MG63 (cell line): ENCODE results near the gene CCDC9. TPM values are rescaled to one million over a fixed set of nuclear protein-coding genes. Genes with fewer than 3 reads are reported as not detected.

Experiments used
- DNase-seq: peaks from one replicate; pipeline ENCODE4 v3.0.0-alpha.2; 2020
- H3K27me3 ChIP-seq: fragments of 250-450 bp; sonication (Bioruptor Pico); 2 replicates; pipeline ENCODE4 v1.5.1; 2020; ENCODE audit warnings: mild to moderate bottlenecking, moderate library complexity
- H3K36me3 ChIP-seq: fragments of 250-450 bp; sonication (Bioruptor Pico); 2 replicates; pipeline ENCODE4 v1.5.1; 2020; ENCODE audit warnings: mild to moderate bottlenecking, moderate library complexity
- H3K4me3 ChIP-seq: fragments of 250-450 bp; sonication (Bioruptor Pico); 2 replicates; pipeline ENCODE4 v1.5.1; 2020; ENCODE audit warnings: mild to moderate bottlenecking, moderate library complexity
- H3K9me3 ChIP-seq: fragments of 250-450 bp; sonication (Bioruptor Pico); 2 replicates; pipeline ENCODE4 v1.5.1; 2020; ENCODE audit warnings: mild to moderate bottlenecking, moderate library complexity
- total RNA-seq: library from RNA; depleted of rRNA; stranded (reverse); fragments of >200 nt; shearing (Covaris generic); gene quantifications from 2 replicates; pipeline ENCODE4 v1.2.3, GENCODE V29; 2014; ENCODE audit warnings: low replicate concordance

Gene CCDC9
- total RNA-seq, 1 experiment from 2014 or later: 22.9 TPM

- Histone ChIP-seq H3K27me3 (no peaks in the 10 kb centered on the region), H3K36me3 (peaks cover 11% of the 10 kb centered on the region), H3K9me3 (no peaks in the 10 kb centered on the region), H3K4me3 (peak overlapping the region; percentile 93)
- DNase-seq: peak; percentile 72
Observed at GRCh38 chr19:47230054-47230920, 26.0 kb upstream of the CCDC9 start.

- Histone ChIP-seq H3K4me3 (peak within 1 kb of the TSS; percentile 93), H3K9me3 (no peaks in the 10 kb centered on the region), H3K27me3 (no peaks in the 10 kb centered on the region), H3K36me3 (peaks cover 6% of the 10 kb centered on the region)
- DNase-seq: no peak
Observed at GRCh38 chr19:47230921-47231214, 25.5 kb upstream of the CCDC9 start, which contains the start of gene BBC3. Gene BBC3, minus strand, starts transcription at chr19:47231199. Its CDS starts 2,768 bp downstream, at chr19:47228431.

- H3K27me3 ChIP-seq: no peaks in the 10 kb centered on the region
- DNase-seq: peak; percentile 92
Observed at GRCh38 chr19:47231215-47232054, 24.9 kb upstream of the CCDC9 start.

GRCh38 chr19:47232422-47233211, 23.7 kb upstream of the CCDC9 start:
- Histone ChIP-seq H3K9me3 (0 out of 2 replicates have a peak, but pooled peaks cover 2% of the 10 kb centered on the region), H3K27me3 (no peaks in the 10 kb centered on the region), H3K36me3 (no peaks in the 10 kb centered on the region), H3K4me3 (peak overlapping the region; percentile 93)
- peak; percentile 74 for DNase-seq

More at GRCh38 chr19:47231215-47232054, 24.9 kb upstream of the CCDC9 start:
- Histone ChIP-seq H3K36me3 (peaks cover 5% of the 10 kb centered on the region), H3K9me3 (0 out of 2 replicates have a peak, but pooled peaks cover 2% of the 10 kb centered on the region), H3K4me3 (peak overlapping the region; percentile 93)

GRCh38 chr19:47236072-47236675, 20.2 kb upstream of the CCDC9 start:
- no peak for DNase-seq
- no peak overlapping the region for H3K4me3 ChIP-seq
- H3K27me3 ChIP-seq: no peaks in the 10 kb centered on the region

GRCh38 chr19:47239152-47239551, 17.2 kb upstream of the CCDC9 start:
- H3K4me3 ChIP-seq: no peak overlapping the region
- no peaks in the 10 kb centered on the region for H3K27me3 ChIP-seq
- 0 out of 2 replicates have a peak, but pooled peaks cover 2% of the 10 kb centered on the region for H3K9me3 ChIP-seq
- H3K36me3 ChIP-seq: peaks cover 2% of the 10 kb centered on the region; the same call in 1 of the 2 replicates
- DNase-seq: no peak

More at GRCh38 chr19:47236072-47236675, 20.2 kb upstream of the CCDC9 start:
- H3K9me3 ChIP-seq: 0 out of 2 replicates have a peak, but pooled peaks cover 2% of the 10 kb centered on the region
- no peaks in the 10 kb centered on the region for H3K36me3 ChIP-seq

GRCh38 chr19:47239610-47240296, 16.6 kb upstream of the CCDC9 start:
- no peak overlapping the region for H3K4me3 ChIP-seq
- 0 out of 2 replicates have a peak, but pooled peaks cover 2% of the 10 kb centered on the region for H3K9me3 ChIP-seq
- no peaks in the 10 kb centered on the region for H3K27me3 ChIP-seq
- H3K36me3 ChIP-seq: peaks cover 2% of the 10 kb centered on the region; the same call in 1 of the 2 replicates
- no peak for DNase-seq

GRCh38 chr19:47240556-47240955, 15.8 kb upstream of the CCDC9 start:
- Histone ChIP-seq H3K9me3 (0 out of 2 replicates have a peak, but pooled peaks cover 2% of the 10 kb centered on the region), H3K4me3 (no peak overlapping the region), H3K36me3 (peaks cover 2% of the 10 kb centered on the region; the same call in 1 of the 2 replicates), H3K27me3 (no peaks in the 10 kb centered on the region)
- no peak for DNase-seq

GRCh38 chr19:47240996-47241918, 15.1 kb upstream of the CCDC9 start:
- peak; percentile 70 for DNase-seq
- no peak overlapping the region for H3K4me3 ChIP-seq
- H3K9me3 ChIP-seq: no peaks in the 10 kb centered on the region
- peaks cover 2% of the 10 kb centered on the region; the same call in 1 of the 2 replicates for H3K36me3 ChIP-seq
- H3K27me3 ChIP-seq: no peaks in the 10 kb centered on the region

GRCh38 chr19:47241919-47242577, 14.3 kb upstream of the CCDC9 start:
- H3K4me3 ChIP-seq: no peak overlapping the region
- peaks cover 2% of the 10 kb centered on the region; the same call in 1 of the 2 replicates for H3K36me3 ChIP-seq
- no peaks in the 10 kb centered on the region for H3K27me3 ChIP-seq
- no peak for DNase-seq
- H3K9me3 ChIP-seq: no peaks in the 10 kb centered on the region

GRCh38 chr19:47243364-47243775, 13.0 kb upstream of the CCDC9 start:
- H3K36me3 ChIP-seq: peaks cover 2% of the 10 kb centered on the region; the same call in 1 of the 2 replicates
- no peak for DNase-seq
- no peaks in the 10 kb centered on the region for H3K9me3 ChIP-seq
- no peaks in the 10 kb centered on the region for H3K27me3 ChIP-seq
- peak overlapping the region; percentile 44 for H3K4me3 ChIP-seq

- no peaks in the 10 kb centered on the region for H3K9me3 ChIP-seq
- no peaks in the 10 kb centered on the region for H3K27me3 ChIP-seq
- peak overlapping the region; percentile 44 for H3K4me3 ChIP-seq
- peak; percentile 98 for DNase-seq
- H3K36me3 ChIP-seq: peaks cover 2% of the 10 kb centered on the region; the same call in 1 of the 2 replicates
Observed at GRCh38 chr19:47243776-47244547, 12.4 kb upstream of the CCDC9 start.

GRCh38 chr19:47247308-47247990, 8.9 kb upstream of the CCDC9 start:
- Histone ChIP-seq H3K36me3 (no peaks in the 10 kb centered on the region), H3K4me3 (no peak overlapping the region), H3K9me3 (no peaks in the 10 kb centered on the region), H3K27me3 (no peaks in the 10 kb centered on the region)
- DNase-seq: peak; percentile 75
